Mesangial cell (primary cell): Measurements from ENCODE around the gene MAP3K5. TPM values are rescaled to one million over a fixed set of nuclear protein-coding genes. Genes with fewer than 3 reads are reported as not detected.

Experiments
- total RNA-seq: library from RNA; depleted of rRNA; stranded (reverse); fragments of >200 nt; gene quantifications from 2 replicates; pipeline ENCODE4 v1.2.3, GENCODE V29; 2015

Gene MAP3K5
- total RNA-seq, result 9.4 and 9.5 TPM in 2 replicates

GRCh38 chr6:136792410-136793262 is at the start of gene MAP3K5:
TSS of gene MAP3K5 (minus strand) at chr6:136792477. CDS start at chr6:136792157, 320 bp downstream.

GRCh38 chr6:136822376-136823127 is 30.3 kb upstream of the MAP3K5 start, which contains the start of gene PEX7:
TSS of gene PEX7 (plus strand) at chr6:136822592. CDS start at chr6:136822666, 74 bp downstream.

GRCh38 chr6:136550330-136551071 is 241.8 kb downstream of the MAP3K5 start, which contains the start of gene MAP7:
TSS of gene MAP7 (minus strand) at chr6:136550422. CDS start at chr6:136550408, 14 bp downstream.

Other genes with a start within 250 kb of the MAP3K5 start
- 2.8 and 4.8 TPM in 2 replicates for gene MAP7, start 242.1 kb downstream of the MAP3K5 start, total RNA-seq
- 7.5 and 10.1 TPM in 2 replicates for gene PEX7, start 30.1 kb upstream of the MAP3K5 start, total RNA-seq
- gene SLC35D3, start 129.8 kb upstream of the MAP3K5 start, total RNA-seq, result not detected in 2 replicates